ENCODE measurements around the gene ERBB4. TPM values are rescaled to one million over a fixed set of nuclear protein-coding genes. Genes with fewer than 3 reads are reported as not detected.
"Not testable (repeated sequence)": the region's sequence is repeated elsewhere in the genome, so short reads cannot be mapped to it uniquely, and the experiment has no call there.

The ERBB4 gene
- total RNA-seq, 1 donor from 2014 or later: 0.05 TPM

- ATAC-seq: no peak
These were observed 873.3 kb downstream of the ERBB4 start for GRCh38 chr2:211665299-211665698.

GRCh38 chr2:211664321-211664720, 874.3 kb downstream of the ERBB4 start:
- ATAC-seq: no peak

More at GRCh38 chr2:211665299-211665698, 873.3 kb downstream of the ERBB4 start:
- no peak for DNase-seq (ENCODE audit: low spot score)

GRCh38 chr2:211654211-211654780, 884.3 kb downstream of the ERBB4 start:
- no peak for ATAC-seq

More at GRCh38 chr2:211664321-211664720, 874.3 kb downstream of the ERBB4 start:
- DNase-seq (ENCODE audit: low spot score): no peak

GRCh38 chr2:211652327-211652726, 886.3 kb downstream of the ERBB4 start:
- DNase-seq (ENCODE audit: low spot score): no peak

More at GRCh38 chr2:211654211-211654780, 884.3 kb downstream of the ERBB4 start:
- no peak for DNase-seq (ENCODE audit: low spot score)

GRCh38 chr2:211649331-211649730, 889.3 kb downstream of the ERBB4 start:
- no peak for ATAC-seq
- no peak for DNase-seq (ENCODE audit: low spot score)

More at GRCh38 chr2:211652327-211652726, 886.3 kb downstream of the ERBB4 start:
- no peak for ATAC-seq

- no peak for ATAC-seq
- no peak for DNase-seq (ENCODE audit: low spot score)
These were observed 907.1 kb downstream of the ERBB4 start for GRCh38 chr2:211631503-211631902.

GRCh38 chr2:211623096-211623495, 915.5 kb downstream of the ERBB4 start:
- ATAC-seq: no peak
- DNase-seq (ENCODE audit: low spot score): no peak

- DNase-seq (ENCODE audit: low spot score) (no peak), ATAC-seq (no peak)
These were observed 917.6 kb downstream of the ERBB4 start for GRCh38 chr2:211620986-211621385.

GRCh38 chr2:211617803-211618202, 920.8 kb downstream of the ERBB4 start:
- DNase-seq (ENCODE audit: low spot score) (no peak), ATAC-seq (no peak)

GRCh38 chr2:211611621-211612020, 927.0 kb downstream of the ERBB4 start:
- DNase-seq (ENCODE audit: low spot score) (no peak), ATAC-seq (no peak)

GRCh38 chr2:211611061-211611518, 927.5 kb downstream of the ERBB4 start:
- DNase-seq (ENCODE audit: low spot score) (no peak), ATAC-seq (peak; percentile 58)

GRCh38 chr2:211609127-211609526, 929.5 kb downstream of the ERBB4 start:
- DNase-seq (ENCODE audit: low spot score) (no peak), ATAC-seq (no peak)

GRCh38 chr2:211599146-211599545, 939.5 kb downstream of the ERBB4 start:
- no peak for DNase-seq (ENCODE audit: low spot score)
- ATAC-seq: no peak

- DNase-seq (ENCODE audit: low spot score): no peak
- no peak for ATAC-seq
These were observed 940.4 kb downstream of the ERBB4 start for GRCh38 chr2:211598238-211598637.

GRCh38 chr2:211592006-211592405, 946.6 kb downstream of the ERBB4 start:
- not testable (repeated sequence) for DNase-seq (ENCODE audit: low spot score); ATAC-seq

- ATAC-seq (no peak), DNase-seq (ENCODE audit: low spot score) (no peak)
These were observed 947.2 kb downstream of the ERBB4 start for GRCh38 chr2:211591426-211591825.

GRCh38 chr2:211568439-211568838, 970.2 kb downstream of the ERBB4 start:
- no peak for DNase-seq (ENCODE audit: low spot score)
- no peak for ATAC-seq

GRCh38 chr2:211564441-211564840, 974.2 kb downstream of the ERBB4 start:
- DNase-seq (ENCODE audit: low spot score): no peak
- ATAC-seq: no peak

GRCh38 chr2:211545582-211545981, 993.0 kb downstream of the ERBB4 start:
- ATAC-seq: no peak
- DNase-seq (ENCODE audit: low spot score): no peak

GRCh38 chr2:211534632-211535031, 1004.0 kb downstream of the ERBB4 start:
- ATAC-seq: no peak
- DNase-seq (ENCODE audit: low spot score): no peak

GRCh38 chr2:211524248-211524647, 1014.4 kb downstream of the ERBB4 start:
- ATAC-seq; DNase-seq (ENCODE audit: low spot score): not testable (repeated sequence)

- ATAC-seq: no peak
- DNase-seq (ENCODE audit: low spot score): no peak
These were observed 1022.1 kb downstream of the ERBB4 start for GRCh38 chr2:211516537-211516936.

- no peak for ATAC-seq
- DNase-seq (ENCODE audit: low spot score): no peak
These were observed 1024.6 kb downstream of the ERBB4 start for GRCh38 chr2:211514049-211514448.

Measured in left lobe of liver (tissue), 2 donors.